GM06990 (cell line): Measurements from ENCODE around the gene VCL.

Experiments used
- DNase-seq: peaks from one replicate; pipeline ENCODE4 v3.0.0-alpha.2; 2011; ENCODE audit not compliant: insufficient read length; ENCODE audit errors: extremely low read depth
- H3K27me3 ChIP-seq: replicated peaks from 2 replicates; pipeline ENCODE4 v1.6.0; 2011; ENCODE audit warnings: low read length; ENCODE audit not compliant: control insufficient read depth, insufficient read depth
- H3K36me3 ChIP-seq: 2 replicates; pipeline ENCODE4 v1.5.1; 2011; ENCODE audit warnings: low read length; ENCODE audit not compliant: control insufficient read depth, insufficient read depth
- H3K4me3 ChIP-seq: replicated peaks from 2 replicates; pipeline ENCODE4 v1.5.1; 2011; ENCODE audit warnings: low read depth, mild to moderate bottlenecking, control low read depth, low read length
- CTCF ChIP-seq: IDR thresholded peaks from 2 replicates; pipeline ENCODE4 v1.5.1; 2011; ENCODE audit warnings: low read length, control low read depth, mild to moderate bottlenecking, inconsistent platforms; ENCODE audit not compliant: insufficient read depth, poor library complexity, severe bottlenecking

The VCL gene

DNA sequence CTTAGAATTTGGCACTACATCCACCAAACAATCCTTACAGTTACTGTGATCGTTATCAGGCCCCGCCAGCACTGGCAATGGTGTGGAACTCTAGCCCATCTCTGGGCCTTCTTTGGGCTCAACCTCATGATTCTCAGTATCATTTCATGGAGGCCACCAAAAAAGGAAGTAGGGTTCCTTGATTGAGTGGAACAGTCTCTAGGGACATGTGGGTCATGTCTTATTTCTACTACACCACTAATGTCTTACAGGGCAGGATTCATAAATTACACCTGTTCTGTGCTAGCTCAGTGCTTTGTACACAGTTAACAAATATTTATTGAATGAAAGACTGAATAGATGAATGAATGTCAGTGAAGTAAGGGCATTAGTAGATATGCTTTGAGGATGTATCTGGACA is 98.9 kb downstream of the VCL start:
- Histone ChIP-seq H3K27me3 (no peaks in the 10 kb centered on the region), H3K36me3 (peaks cover 3% of the 10 kb centered on the region; the same call in 1 of the 2 replicates), H3K4me3 (no peak overlapping the region)
- DNase-seq = peak; percentile 60
- TF ChIP-seq CTCF = no peak

DNA sequence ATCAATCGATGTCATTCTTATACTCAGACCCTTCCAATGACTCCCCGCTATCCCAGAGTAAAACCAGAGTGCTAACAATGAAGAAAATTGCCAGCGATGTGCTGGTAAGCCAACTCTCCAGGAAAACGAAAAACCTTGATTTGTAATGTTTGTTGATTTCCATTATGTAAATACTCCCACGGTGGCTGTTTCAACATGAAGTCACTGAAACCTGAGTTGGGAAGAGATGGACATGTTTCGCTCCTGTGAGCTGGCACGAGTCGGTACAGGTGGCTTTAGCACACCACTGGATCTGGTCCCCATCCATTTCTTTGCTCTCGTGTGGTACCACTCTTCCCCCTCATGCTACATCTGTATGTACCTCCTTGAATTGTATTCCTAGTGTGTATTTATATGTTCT is 99.9 kb downstream of the VCL start:
- peaks cover 3% of the 10 kb centered on the region; the same call in 1 of the 2 replicates for H3K36me3 ChIP-seq

GRCh38 chr10:74099420-74099819 is 101.5 kb downstream of the VCL start:
- no peak for TF ChIP-seq CTCF
- no peak overlapping the region for H3K4me3 ChIP-seq
- no peaks in the 10 kb centered on the region for H3K27me3 ChIP-seq
- no peak for DNase-seq
- H3K36me3 ChIP-seq = peaks cover 3% of the 10 kb centered on the region; the same call in 1 of the 2 replicates

More for the DNA sequence above, 99.9 kb downstream of the VCL start:
- H3K4me3 ChIP-seq = no peak overlapping the region
- TF ChIP-seq CTCF = no peak
- DNase-seq = no peak
- no peaks in the 10 kb centered on the region for H3K27me3 ChIP-seq

- Histone ChIP-seq H3K4me3 (no peak overlapping the region), H3K36me3 (peaks cover 3% of the 10 kb centered on the region; the same call in 1 of the 2 replicates), H3K27me3 (no peaks in the 10 kb centered on the region)
- DNase-seq = no peak
- TF ChIP-seq CTCF = no peak
Observed at GRCh38 chr10:74099836-74100235, 101.9 kb downstream of the VCL start.

GRCh38 chr10:74103560-74104258 is 105.8 kb downstream of the VCL start:
- Histone ChIP-seq H3K4me3 (no peak overlapping the region), H3K36me3 (peaks cover 2% of the 10 kb centered on the region), H3K27me3 (no peaks in the 10 kb centered on the region)
- TF ChIP-seq CTCF = peak; percentile 66
- no peak for DNase-seq
